Frontal cortex (tissue), 4 donors: Measurements from ENCODE around the gene RBM19. TPM values are rescaled to one million over a fixed set of nuclear protein-coding genes. Genes with fewer than 3 reads are reported as not detected.
"Not testable (repeated sequence)": the region's sequence is repeated elsewhere in the genome, so short reads cannot be mapped to it uniquely, and the experiment has no call there.

Source experiments
- DNase-seq, 2 donors: peaks; one replicate each; pipeline ENCODE4 v3.0.0; 2012; ENCODE audit warnings: low spot score in 2 of 2
- FAIRE-seq: peaks from 2 replicates; lab custom pipeline; 2012; peaks lifted over from hg19 to GRCh38; lab: Jason Lieb, UNC
- total RNA-seq: library from RNA; depleted of rRNA; stranded (reverse); fragments of >200 nt; gene quantifications from one replicate; pipeline ENCODE4 v1.2.3, GENCODE V29; 2014
- donor health status: control.
- donor health status: control.
- donor health status: control.

The RBM19 gene
- total RNA-seq, 1 donor from 2014 or later, result 14.7 TPM

DNA sequence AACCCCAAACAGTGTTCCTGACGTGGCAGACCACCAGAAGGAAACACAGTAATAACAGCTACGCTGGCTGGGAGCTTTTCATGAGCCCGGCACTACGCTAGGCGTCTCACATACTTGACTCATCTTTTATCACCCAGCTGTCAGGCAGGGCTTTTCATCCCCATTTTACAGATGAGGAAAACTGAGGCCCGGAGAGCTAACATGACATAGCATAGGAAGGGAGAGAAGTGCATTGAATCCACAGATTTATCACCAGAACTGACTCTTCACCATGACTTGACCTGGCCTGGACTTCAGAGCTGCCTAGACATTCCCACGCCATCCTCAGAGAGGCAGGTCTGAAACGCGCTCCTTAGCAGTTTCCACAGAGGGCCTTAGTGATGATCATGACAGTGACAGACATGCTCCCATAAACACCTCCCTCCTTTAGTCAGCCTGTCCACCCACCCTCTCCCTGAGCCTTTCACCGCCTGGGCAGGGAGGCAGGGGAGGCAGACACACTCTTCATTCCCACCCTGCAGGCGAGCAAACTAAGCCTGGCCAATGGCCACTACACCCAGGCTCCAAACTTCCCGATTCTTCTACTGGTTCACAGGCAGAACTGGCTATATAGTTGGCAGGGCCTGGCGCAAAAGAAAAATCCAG lies 56.2 kb downstream of the RBM19 start:
- no peak for FAIRE-seq
- DNase-seq, result no peak

DNA sequence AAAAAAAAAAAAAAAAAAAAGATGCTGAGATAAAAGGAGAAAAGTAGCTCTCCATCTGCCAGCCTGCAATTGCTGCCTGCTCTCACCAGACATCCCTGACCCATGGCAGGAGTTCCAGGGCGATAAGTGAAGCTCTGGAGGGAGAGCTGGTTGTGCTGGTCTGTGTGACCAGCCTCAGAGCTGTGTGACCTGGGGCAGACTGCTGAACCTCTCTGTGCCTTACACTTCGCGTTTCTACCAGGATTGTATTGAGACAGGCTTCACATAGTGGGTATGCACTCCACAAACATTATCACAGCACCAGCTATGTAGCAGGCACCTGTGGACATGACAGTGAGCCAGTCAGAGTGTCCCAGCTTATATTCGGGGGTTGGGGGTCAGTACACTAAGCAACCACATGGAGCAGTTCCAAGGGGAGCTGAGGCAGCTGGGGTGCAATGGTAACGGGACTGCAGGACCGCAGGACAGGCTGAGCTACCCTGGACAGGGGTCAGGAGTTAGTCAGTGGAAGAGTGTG lies 57.5 kb downstream of the RBM19 start:
- DNase-seq (no peak), FAIRE-seq (no peak)

DNA sequence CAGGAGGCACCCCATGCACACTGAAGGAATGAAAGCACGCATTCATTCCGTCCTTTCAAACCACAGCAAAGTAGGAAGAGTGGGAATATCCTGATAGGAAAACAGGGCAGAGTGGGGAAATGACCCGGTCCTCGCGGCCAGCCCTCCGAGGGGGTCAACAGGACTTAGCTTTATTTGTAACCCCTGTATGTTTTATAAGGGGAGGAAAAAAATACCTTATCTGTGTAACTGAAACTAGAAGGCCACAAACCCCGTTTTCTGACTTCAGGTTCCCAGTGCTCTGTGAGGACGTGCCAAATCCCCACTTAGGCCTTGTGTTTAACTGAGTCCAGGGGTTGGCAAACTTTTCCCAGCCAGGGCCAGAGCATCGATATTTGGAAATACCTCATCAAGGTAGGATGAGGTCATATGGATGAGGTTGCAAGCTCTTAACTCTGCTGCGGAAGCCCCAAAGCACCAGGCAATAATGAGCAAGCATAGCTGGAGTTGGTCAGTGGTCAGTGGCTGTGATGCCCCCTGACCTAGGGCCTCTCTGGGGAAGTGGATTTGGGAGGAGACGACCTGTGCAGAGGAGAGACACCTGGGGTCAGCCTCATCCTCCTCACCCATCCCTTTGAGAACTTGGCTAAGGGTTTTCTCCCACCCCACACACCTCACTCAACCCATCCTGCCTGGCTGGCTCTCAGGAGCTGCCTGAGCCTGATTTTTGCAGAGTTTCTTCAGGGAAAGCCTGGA lies 58.5 kb downstream of the RBM19 start:
- FAIRE-seq, result no peak
- DNase-seq, result no peak

DNA sequence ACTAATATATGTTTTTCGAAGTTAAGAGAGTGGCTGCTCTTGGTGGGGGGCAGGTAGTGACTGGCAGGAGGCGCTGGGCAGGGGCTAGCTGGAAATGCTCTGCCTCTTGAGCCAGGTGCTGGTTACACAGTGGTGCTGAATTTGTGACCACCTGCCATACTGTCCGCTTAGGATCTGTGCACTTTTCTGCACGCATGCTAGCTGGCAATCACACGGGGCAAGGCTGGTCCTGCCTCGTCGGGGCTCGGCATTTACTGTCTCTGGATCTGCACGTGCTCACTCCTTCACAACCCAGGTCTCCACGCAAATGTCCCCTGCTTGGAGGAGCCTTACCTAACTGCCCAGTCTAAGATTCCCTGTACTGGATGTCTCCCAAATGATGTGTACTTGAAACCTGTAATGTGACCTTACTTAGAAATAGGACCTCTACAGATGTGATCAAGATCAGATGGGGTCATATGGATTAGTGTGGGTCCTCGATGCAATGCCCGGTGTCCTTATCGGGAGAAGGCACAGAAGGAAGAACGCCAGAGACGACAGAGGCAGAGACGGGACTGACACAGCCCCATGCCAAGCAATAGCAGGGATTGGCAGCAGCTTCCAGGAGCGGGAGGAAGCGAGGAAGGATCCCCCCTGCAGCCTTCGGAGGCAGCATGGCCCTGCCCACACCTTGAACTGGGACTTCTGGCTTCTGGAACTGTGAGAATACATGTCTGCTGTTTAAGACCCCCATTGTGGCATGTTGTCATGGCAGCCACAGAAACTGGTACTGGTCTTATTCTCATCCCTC lies 59.5 kb downstream of the RBM19 start:
- FAIRE-seq, result no peak

DNA sequence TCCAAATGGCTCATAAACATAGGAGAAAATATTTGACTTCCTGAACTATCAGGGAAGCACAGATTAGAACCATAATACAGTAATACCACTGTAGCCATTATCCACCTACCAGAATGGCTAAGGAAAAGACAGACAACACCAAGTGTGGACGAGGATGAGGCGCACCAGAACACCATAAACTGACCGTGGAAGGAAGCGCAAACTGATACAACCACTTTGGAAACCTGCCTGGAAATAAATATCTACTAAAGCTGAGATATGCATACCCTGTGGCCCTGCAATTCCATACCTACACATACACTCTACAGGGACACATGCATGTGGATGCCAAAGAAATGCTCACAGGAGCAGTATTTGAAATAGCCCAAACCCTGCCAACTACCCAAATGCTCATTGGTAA lies 60.3 kb downstream of the RBM19 start:
- FAIRE-seq, result no peak
- no peak for DNase-seq

More for the DNA sequence above, 59.5 kb downstream of the RBM19 start:
- DNase-seq, result no peak

DNA sequence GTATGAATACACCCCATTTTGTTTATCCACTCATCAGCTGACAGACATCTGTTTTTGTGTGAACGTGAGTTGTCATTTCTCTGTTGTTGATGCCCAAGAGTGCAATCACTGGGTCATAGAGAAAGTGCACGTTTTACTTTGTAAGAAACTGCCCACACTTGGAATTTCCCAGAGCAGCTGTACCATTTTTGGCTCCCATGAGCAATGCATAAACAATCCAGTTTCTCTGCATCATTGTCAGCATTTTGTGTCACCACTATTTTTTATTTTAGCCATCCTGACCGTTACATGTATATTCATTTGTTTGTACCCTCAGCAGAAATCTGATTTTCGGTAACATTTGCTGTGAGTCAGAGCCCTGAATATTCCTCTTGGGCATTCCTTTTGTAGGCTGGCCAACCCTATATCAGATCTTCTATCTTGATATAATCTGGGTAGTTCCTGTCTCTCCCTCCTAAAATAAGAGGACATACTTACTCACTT lies 62.7 kb downstream of the RBM19 start:
- no peak for FAIRE-seq
- no peak for DNase-seq

DNA sequence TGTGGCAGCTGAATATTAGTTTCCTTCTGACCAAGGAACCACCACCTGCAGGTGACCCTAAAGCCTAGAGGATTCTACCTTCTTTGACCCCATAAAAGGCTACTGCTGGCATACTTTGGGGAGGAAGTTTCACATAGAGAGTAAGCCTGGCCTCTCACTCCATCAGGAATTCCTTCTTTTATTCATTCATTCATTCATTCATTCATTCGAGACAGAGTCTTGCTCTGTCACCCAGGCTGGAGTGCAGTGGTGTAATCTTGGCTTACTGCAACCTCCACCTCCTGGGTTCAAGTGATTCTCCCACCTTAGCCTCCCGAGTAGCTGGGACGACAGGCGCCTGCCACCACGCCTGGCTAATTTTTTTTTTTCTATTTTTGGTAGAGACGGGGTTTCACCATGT lies 64.8 kb downstream of the RBM19 start:
- FAIRE-seq, result not testable (repeated sequence)

DNA sequence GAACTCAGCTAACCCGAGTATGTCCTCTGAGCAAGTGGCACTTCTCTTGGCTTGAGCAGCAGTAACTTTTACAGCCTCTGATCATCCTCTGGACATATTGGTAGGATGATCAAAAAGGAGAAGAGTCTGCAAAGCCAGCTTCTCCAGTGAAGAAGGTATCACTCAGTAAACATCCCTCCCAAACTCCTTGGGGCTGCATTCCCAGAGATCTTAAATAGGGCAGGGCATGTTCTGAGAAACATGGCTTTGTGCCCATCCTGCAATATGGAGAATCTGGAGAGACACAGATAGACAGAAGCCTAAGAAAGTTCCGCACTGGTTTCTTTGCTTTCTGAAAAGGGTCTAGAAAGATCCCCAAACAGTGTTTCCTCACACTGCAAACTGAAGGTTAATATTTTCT lies 65.4 kb downstream of the RBM19 start:
- DNase-seq, result no peak
- no peak for FAIRE-seq

More for the DNA sequence above, 64.8 kb downstream of the RBM19 start:
- DNase-seq, result not testable (repeated sequence)

DNA sequence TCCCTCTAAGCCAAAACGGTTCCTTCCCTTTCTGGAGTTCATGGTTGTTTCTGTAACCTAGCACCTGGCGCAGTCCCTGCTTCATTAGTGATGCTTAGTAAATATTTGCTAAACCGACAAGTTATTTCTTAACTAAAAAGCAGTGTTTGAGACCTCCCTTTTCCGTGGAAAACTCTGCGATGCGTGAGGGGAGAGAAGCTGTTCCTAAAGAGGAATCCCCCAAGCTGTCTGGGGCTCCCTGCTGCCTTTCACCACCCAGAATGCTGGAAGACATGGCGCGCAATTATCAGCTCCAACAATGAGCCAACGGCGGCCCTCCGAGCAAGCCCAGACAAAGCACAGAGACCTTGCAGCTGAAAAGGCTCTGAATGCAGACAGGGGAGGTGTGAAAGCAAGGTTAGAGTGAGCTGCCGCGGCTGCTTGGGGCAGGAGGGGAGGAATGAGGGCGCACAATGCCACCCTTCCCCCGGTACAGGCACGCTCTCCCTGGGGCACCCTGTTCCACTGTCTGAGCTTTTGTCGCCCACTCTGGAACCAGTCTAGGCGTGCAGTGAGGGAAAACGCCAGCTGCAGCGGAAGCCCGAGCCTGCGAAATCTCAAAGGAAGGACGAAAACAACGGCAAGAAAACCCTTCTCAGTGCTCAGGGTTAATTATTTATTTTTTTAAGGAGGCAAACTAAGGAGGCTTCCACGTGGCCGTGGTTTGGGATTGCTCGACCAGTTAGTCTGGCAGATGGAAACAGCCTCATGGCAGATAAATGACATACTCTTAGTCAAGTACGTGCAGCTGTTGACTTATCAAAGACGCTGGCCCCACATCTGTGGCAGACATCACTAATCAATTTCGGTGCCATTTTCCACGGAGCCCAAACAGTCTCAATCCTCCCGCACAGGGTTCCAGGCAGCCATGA lies 66.3 kb downstream of the RBM19 start:
- FAIRE-seq (no peak), DNase-seq (no peak)

DNA sequence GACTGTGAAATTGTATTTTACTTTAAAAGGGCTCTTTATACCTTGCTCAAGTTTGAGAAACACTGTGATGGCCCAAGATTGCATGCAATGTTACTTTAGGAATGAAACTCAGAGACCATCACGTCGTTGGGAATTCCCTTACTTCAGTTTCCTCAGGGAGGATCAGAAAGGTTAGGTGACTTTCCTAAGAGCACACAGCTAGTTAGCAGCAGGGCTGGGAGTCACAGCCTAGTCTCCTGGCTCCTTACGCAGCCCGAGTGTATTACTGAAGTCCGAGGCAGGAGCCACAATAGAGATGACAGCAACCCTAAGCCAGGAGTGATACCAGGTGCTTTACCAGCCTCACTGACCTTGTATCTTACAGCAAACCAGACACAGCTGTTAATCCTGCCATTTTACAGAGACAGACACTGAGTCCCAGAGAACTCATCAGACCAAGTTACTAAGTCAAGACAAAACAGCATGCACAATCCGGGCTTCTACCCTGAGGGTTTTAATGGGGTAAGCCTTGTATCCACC lies 67.0 kb downstream of the RBM19 start:
- DNase-seq (no peak), FAIRE-seq (no peak)

DNA sequence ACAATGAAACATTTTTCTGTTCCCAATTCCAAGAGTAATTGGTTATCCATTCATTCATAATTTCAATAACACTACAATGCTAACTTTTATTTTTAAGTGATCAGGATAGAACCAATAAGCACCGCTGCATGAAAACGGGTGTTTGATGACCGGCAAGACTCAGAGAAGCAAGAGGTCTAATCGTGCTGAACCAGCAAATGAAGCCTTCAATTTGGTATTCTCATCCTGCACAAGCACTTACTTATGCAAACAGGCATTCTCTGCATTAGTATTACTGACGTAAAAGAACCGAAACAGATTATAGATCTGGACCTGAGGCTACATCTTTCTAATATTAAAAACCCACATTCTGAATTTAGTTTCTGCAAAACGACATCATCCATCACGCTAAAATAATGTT lies 67.7 kb downstream of the RBM19 start:
- DNase-seq (no peak), FAIRE-seq (no peak)

DNA sequence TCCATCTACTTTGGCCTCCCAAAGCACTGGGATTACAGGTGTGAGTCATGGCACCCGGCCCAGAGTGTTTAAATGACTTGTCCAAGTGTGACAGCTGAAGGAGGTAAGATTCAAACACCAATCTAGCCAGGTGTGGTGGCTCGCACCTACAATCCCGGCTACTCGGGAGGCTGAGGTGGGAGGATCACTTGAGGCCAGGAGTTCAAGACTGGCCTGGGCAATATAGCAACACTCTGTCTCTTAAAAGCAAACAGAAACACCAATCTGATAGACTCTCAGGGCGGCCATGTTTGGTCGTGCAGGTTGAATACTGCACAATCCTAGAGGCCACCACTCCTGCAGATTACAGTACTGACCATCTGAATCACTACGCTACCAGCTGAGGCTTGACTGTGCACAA lies 68.7 kb downstream of the RBM19 start:
- FAIRE-seq, result no peak

DNA sequence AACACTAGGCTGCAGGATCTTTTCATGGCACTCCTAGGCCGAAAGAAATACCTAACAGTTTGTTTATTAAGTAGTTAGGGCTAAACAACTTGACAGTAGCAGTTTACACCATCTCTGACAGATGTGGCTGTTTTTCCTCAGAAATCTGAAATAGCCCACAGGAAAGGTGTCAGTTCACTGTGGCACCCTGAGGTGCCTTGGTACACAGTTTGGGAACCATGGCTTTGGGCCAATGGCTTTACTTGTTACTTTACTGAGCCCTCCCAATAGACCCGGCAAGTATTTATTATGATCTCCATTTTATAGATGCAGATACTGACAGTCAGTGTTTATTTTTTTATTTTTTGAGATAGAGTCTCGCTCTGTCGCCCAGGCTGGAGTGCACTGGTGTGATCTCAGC lies 69.3 kb downstream of the RBM19 start:
- FAIRE-seq (no peak), DNase-seq (no peak)

More for the DNA sequence above, 68.7 kb downstream of the RBM19 start:
- DNase-seq, result no peak

DNA sequence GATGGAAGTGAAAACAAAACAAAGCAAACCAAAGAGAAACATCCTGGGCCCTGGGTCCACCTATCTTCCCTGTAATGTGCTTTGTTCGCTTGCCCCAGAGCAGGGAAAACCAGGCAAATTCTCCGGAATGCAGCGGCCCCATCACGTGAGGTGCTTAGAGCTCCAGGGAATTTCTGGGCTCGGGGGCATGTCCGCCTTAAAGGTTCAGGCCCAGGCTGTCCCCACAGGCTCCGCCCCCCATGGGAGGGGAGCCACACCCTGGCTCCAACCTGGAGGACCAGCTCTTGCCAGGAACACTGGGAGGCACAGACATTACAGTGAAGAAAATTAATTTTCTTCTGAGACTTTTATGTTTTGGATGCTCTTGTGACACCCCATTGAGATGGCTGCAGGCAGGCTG lies 69.9 kb downstream of the RBM19 start:
- DNase-seq (no peak), FAIRE-seq (no peak)

DNA sequence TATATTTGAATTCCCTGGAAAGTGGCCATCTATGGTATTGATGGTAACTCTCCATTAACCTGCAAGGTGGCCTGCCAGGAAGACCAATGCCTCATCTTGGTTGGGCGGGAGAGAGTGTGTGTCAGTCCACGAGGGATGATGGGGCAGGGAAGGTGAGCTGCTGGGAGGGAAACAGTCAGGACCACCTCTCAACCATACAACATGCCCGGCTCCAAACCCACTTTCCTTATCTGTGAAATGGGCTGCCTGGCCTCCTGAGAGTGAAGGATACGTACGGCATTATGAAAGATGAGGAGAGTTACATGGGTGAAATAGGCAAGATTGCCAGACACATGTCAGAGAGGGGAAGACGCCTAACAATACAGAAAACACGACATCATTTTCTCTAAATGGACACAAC lies 70.9 kb downstream of the RBM19 start:
- DNase-seq, result no peak
- no peak for FAIRE-seq

DNA sequence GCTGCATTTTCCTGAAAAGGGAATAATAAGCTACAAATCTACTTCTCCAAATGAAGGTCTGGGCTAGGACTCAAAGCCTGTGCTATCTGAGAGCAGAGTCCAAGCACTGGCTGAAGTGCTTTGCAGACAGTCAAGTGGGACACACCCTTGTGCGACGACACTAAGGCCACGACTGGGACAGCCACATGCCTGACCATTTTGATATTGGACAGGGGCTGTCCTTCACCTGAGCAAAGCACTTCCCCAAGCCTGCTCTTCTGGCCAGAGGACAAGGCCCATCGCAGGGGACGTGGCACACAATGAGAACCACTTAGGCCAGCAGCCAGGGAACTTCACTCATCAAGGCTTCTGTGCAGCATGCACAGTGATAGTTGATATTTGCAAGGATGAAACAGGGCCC lies 71.4 kb downstream of the RBM19 start:
- no peak for FAIRE-seq
- DNase-seq, result no peak

DNA sequence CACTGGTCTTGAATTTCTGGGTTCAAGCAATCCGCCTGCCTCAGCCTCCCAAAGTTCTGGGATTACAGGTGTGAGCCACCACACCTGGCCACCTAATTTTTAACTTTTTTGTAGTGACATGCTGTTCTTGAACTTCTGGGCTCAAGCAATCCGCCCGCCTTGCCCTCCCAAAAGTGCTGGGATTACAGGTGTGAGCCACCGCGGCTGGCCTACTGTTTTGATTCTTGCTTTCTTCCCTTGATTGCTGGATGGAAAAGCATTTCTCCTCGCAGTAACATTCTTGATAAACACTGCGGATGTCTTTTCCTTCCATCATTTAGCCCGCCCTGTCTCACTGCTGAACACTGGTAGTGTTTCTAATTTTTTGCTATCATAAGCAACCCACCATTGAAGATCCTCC lies 72.9 kb downstream of the RBM19 start:
- no peak for DNase-seq
- FAIRE-seq, result no peak

DNA sequence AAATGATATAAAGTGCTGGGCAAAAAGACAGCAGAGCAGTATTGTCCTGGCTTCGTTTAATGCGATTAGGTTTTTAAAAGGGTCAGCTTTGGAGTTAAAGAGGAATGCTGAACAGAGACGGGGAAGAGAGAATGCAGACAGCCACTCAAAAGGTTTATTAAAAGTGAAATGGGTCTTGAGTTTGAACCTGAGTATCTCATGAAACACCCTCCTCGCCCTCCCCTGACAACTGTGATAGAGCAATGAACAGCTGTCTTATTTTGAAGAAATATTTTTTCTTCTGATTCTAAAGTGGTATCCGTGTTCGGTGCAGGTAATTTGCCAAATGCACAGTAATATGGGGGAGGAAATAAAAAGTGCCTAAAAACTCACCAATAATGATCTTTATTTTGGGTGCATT lies 73.6 kb downstream of the RBM19 start:
- FAIRE-seq, result no peak

More for the DNA sequence above, 73.6 kb downstream of the RBM19 start:
- no peak for DNase-seq
